RWPE2 (cell line): Measurements from ENCODE around the gene CYCS.

ENCODE experiments used
- ATAC-seq: fragments of 200-7000 bp; cut with Tn5 transposase; 3 replicates; pipeline ENCODE4 v1.9.1; 2021; ENCODE audit warnings: low read depth
- DNase-seq: peaks from one replicate; pipeline ENCODE4 v3.0.0-alpha.2; 2020; ENCODE audit warnings: low spot score
- H3K27ac ChIP-seq: fragments of 450-650 bp; 2 replicates; pipeline ENCODE4 v1.5.1; 2017; ENCODE audit warnings: mild to moderate bottlenecking; ENCODE audit not compliant: poor library complexity, severe bottlenecking
- H3K27me3 ChIP-seq: fragments of 250-450 bp; sonication (Bioruptor Pico); 2 replicates; pipeline ENCODE4 v1.5.1; 2021; ENCODE audit warnings: mild to moderate bottlenecking, moderate library complexity; ENCODE audit not compliant: insufficient read depth, poor library complexity, severe bottlenecking
- H3K36me3 ChIP-seq: fragments of 250-450 bp; sonication (Bioruptor Pico); 2 replicates; pipeline ENCODE4 v1.5.1; 2020; ENCODE audit warnings: low read depth, mild to moderate bottlenecking, moderate library complexity
- H3K4me1 ChIP-seq: fragments of 250-450 bp; sonication (Bioruptor Pico); 2 replicates; pipeline ENCODE4 v1.5.1; 2021; ENCODE audit warnings: mild to moderate bottlenecking, moderate library complexity; ENCODE audit not compliant: insufficient read depth, poor library complexity, severe bottlenecking
- H3K4me3 ChIP-seq: fragments of 250-450 bp; sonication (Bioruptor Pico); 2 replicates; pipeline ENCODE4 v1.5.1; 2021; ENCODE audit warnings: mild to moderate bottlenecking, moderate library complexity; ENCODE audit not compliant: severe bottlenecking
- H3K9me3 ChIP-seq: fragments of 250-450 bp; sonication (Bioruptor Pico); 2 replicates; pipeline ENCODE4 v1.5.1; 2021; ENCODE audit warnings: mild to moderate bottlenecking, moderate library complexity; ENCODE audit not compliant: severe bottlenecking
- TF ChIP-seq, protein P1 (sequence below): fragments of 450-650 bp; IDR thresholded peaks from one replicate; pipeline ENCODE4 v1.5.1; 2017; ENCODE audit warnings: mild to moderate bottlenecking, moderate library complexity; ENCODE audit not compliant: poor library complexity, severe bottlenecking

Gene CYCS

DNA sequence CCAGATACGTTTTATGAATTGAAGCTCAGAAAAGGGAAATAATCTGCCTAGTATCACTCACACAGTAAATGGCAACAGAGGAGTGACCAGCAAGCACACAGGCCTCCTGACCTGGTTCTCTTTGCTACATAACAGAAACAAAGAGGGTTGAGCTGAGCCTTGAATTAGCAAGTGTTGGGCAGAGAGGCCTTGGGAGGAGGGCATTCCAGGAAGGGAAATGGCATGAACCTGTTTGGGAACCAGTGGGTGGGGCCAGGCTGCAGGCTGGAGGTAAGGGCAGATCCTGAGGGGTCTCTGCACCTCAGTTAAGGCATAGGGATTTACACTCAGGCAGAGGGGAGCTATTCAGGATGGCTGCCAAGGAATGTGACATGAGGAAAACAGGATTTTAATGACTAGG lies 24.8 kb upstream of the CYCS start:
- no peaks in the 10 kb centered on the region for H3K36me3 ChIP-seq
- no peaks in the 10 kb centered on the region for H3K27me3 ChIP-seq
- H3K4me1 ChIP-seq = no peaks in the 10 kb centered on the region
- no peak overlapping the region for H3K27ac ChIP-seq
- H3K9me3 ChIP-seq = no peaks in the 10 kb centered on the region
- TF ChIP-seq, protein P1, sequence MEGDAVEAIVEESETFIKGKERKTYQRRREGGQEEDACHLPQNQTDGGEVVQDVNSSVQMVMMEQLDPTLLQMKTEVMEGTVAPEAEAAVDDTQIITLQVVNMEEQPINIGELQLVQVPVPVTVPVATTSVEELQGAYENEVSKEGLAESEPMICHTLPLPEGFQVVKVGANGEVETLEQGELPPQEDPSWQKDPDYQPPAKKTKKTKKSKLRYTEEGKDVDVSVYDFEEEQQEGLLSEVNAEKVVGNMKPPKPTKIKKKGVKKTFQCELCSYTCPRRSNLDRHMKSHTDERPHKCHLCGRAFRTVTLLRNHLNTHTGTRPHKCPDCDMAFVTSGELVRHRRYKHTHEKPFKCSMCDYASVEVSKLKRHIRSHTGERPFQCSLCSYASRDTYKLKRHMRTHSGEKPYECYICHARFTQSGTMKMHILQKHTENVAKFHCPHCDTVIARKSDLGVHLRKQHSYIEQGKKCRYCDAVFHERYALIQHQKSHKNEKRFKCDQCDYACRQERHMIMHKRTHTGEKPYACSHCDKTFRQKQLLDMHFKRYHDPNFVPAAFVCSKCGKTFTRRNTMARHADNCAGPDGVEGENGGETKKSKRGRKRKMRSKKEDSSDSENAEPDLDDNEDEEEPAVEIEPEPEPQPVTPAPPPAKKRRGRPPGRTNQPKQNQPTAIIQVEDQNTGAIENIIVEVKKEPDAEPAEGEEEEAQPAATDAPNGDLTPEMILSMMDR = no peak
- no peak overlapping the region for H3K4me3 ChIP-seq
- ATAC-seq = no peak
- no peak for DNase-seq

DNA sequence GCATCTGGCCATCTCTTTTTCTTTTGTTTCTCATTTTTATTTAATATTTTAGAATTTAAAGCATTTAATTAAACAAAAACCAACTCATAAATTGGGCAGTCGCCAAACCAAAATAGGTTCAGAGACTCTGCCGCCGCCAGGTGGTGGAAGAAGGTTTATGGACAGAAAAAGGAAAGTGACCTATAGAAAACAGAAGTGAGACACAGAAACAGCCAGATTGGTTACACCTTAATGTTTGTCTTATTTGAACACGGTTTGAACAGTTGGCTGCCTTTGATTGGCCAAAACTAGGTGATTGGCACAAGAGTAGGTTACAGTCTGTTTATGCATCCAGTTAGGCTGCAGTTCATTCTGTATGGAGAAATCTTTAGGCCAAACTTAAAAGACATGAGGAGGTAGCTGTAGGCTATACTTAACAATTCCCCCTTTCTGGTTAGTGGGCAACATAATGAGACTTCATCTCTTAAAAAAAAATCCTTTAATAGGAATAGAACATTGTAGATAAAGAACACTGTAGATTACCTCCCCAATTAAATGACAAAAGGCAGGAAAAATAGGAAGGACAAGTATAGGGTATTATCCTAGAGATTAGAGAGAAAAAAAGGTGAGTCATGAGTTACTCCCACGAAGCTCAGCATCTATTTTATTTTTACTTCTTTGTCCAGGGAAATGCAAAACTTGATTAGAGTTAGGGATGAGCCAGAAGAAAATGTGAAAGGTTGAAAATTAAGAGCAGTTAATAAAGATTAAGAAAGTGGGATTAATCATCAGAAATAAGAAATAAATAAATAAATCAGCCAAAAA lies 23.9 kb upstream of the CYCS start:
- TF ChIP-seq, protein P1 = no peak
- Histone ChIP-seq H3K4me1 (no peaks in the 10 kb centered on the region), H3K27ac (no peak overlapping the region), H3K9me3 (no peaks in the 10 kb centered on the region), H3K4me3 (no peak overlapping the region), H3K36me3 (no peaks in the 10 kb centered on the region), H3K27me3 (no peaks in the 10 kb centered on the region)
- ATAC-seq (no peak), DNase-seq (no peak)

DNA sequence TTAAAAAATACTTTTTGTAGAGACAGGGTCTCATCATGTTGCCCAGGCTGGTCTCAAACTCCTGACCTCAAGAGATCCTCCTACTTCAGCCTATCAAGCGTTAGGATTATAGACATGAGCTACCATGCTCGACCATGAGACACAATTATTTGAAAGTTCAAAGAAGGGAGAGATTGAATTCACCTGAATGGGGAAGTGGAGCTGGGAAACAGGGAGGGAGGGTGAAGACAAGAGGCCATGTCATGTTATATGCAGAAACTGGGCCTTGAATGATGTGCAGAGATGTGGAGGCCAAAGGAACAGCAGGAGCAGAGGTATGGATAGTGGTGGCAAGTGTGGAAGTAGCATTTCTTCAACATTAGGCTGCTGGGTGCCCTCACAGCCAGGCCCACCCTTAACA lies 18.7 kb upstream of the CYCS start:
- H3K27me3 ChIP-seq = no peaks in the 10 kb centered on the region
- no peak overlapping the region for H3K4me3 ChIP-seq
- TF ChIP-seq, protein P1 = no peak
- H3K36me3 ChIP-seq = no peaks in the 10 kb centered on the region
- H3K4me1 ChIP-seq = no peaks in the 10 kb centered on the region
- ATAC-seq (no peak), DNase-seq (no peak)
- H3K9me3 ChIP-seq = no peaks in the 10 kb centered on the region
- no peak overlapping the region for H3K27ac ChIP-seq

DNA sequence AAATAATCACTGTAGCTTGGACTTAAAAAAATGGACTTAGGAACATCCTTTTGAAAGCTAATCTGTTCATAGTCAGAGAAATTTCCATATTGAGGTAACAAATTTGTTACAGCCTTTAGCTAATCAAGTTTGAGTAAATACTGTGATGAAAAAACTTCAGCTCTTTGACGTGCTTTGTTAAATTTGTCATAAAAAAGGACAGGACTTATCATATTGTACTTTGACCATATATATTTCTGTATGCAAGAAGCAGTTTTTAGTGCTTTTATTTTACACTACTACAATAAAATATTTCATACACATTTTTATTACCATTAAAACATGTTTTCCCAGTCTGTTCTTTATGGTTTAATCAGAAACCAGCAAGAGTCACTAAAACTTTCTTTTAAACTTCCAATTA lies 14.5 kb upstream of the CYCS start:
- Histone ChIP-seq H3K36me3 (no peaks in the 10 kb centered on the region), H3K27me3 (no peaks in the 10 kb centered on the region), H3K4me3 (no peak overlapping the region), H3K9me3 (no peaks in the 10 kb centered on the region), H3K27ac (no peak overlapping the region), H3K4me1 (no peaks in the 10 kb centered on the region)
- DNase-seq = no peak
- ATAC-seq = no peak
- TF ChIP-seq, protein P1 = no peak

DNA sequence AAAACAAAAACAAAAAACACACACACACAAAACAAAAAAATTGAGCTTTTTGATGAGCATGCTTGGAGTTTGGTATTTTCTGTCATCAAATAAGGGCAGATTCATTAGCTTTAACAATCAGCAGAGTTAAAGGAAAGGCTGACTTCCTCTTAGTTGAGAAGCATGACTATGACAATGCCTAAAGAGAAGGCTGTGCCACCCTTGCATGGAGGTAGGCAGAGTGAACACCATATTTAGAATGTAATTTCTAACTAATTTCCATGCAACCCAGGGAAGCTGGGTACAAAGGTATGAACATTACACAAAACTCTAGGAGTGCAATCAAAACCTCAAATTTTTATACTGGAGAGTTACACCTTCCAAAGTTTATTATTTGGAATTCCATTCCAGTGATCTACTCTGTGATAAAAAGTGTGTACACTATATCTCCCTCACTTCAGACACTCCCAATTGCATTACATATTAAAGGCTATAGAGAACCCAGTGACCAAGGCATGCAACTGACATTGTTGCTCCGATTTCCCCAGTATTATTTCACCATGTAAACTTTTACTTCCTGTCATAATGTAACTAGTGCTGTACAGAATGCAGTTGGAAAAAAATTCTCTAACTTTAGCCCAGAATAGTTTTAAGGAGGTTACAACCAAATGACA lies 9.4 kb upstream of the CYCS start:
- Histone ChIP-seq H3K4me3 (no peak overlapping the region), H3K36me3 (no peaks in the 10 kb centered on the region), H3K4me1 (no peaks in the 10 kb centered on the region), H3K27ac (no peak overlapping the region), H3K27me3 (no peaks in the 10 kb centered on the region), H3K9me3 (no peaks in the 10 kb centered on the region)
- TF ChIP-seq, protein P1 = no peak
- ATAC-seq (no peak), DNase-seq (no peak)
